Osteocyte (in vitro differentiated cells): ENCODE measurements around the gene SPNS1. TPM values are rescaled to one million over a fixed set of nuclear protein-coding genes. Genes with fewer than 3 reads are reported as not detected.
"Not testable (repeated sequence)": the region's sequence is repeated elsewhere in the genome, so short reads cannot be mapped to it uniquely, and the experiment has no call there.

Experiments
- DNase-seq: peaks from one replicate; pipeline ENCODE4 v3.0.0; 2021; ENCODE audit warnings: mixed read lengths; ENCODE audit not compliant: unreplicated experiment; ENCODE audit errors: extremely low spot score
- H3K27ac Mint-ChIP-seq: one replicate; pipeline ENCODE4 v1.8.0; 2021; ENCODE audit warnings: mild to moderate bottlenecking, mixed read lengths; ENCODE audit not compliant: unreplicated experiment
- H3K27me3 Mint-ChIP-seq: one replicate; pipeline ENCODE4 v1.8.0; 2021; ENCODE audit warnings: mixed read lengths; ENCODE audit not compliant: unreplicated experiment
- H3K36me3 Mint-ChIP-seq: one replicate; pipeline ENCODE4 v1.8.0; 2021; ENCODE audit warnings: mixed read lengths; ENCODE audit not compliant: unreplicated experiment
- H3K4me1 Mint-ChIP-seq: one replicate; pipeline ENCODE4 v1.8.0; 2021; ENCODE audit warnings: mixed read lengths; ENCODE audit not compliant: unreplicated experiment
- H3K4me3 Mint-ChIP-seq: one replicate; pipeline ENCODE4 v1.8.0; 2021; ENCODE audit warnings: mild to moderate bottlenecking, moderate library complexity, mixed read lengths; ENCODE audit not compliant: unreplicated experiment
- H3K9me3 Mint-ChIP-seq: one replicate; pipeline ENCODE4 v1.8.0; 2021; ENCODE audit warnings: mixed read lengths; ENCODE audit not compliant: unreplicated experiment
- CTCF ChIP-seq: fragments of 200-600 bp; sonication (generic); IDR thresholded peaks from 2 replicates; pipeline ENCODE4 v1.5.0; 2021; ENCODE audit warnings: antibody characterized with exemption, mild to moderate bottlenecking, moderate library complexity
- long read RNA-seq: library from polyadenylated mRNA; unstranded; transcript quantifications from one replicate; pipeline ENCODE4 v2.0.0, GENCODE V29; 2021
- total RNA-seq: library from RNA; stranded (reverse); gene quantifications from 2 replicates; pipeline ENCODE4 v1.2.1, GENCODE V29; 2021

SPNS1 gene
- total RNA-seq, result 89.5 and 96.6 TPM in 2 replicates
- long read RNA-seq, partial matches to known transcripts, result 6 of 17 reads
- long read RNA-seq, other reads (novel, unspliced or antisense), result 9 of 17 reads

GRCh38 chr16:28974437-28975157 is at the start of gene SPNS1:
Gene SPNS1, plus strand, starts transcription at chr16:28974778. Its CDS starts 374 bp downstream, at chr16:28975152.
- H3K4me3 Mint-ChIP-seq, result peak within 1 kb of the TSS; percentile 97
- peak within 1 kb of the TSS; percentile 99 for H3K27ac Mint-ChIP-seq
- no peak for TF ChIP-seq CTCF
- DNase-seq, result peak; percentile 99
- peaks cover 11% of the 10 kb centered on the region for H3K36me3 Mint-ChIP-seq
- H3K4me1 Mint-ChIP-seq, result peaks cover 22% of the 10 kb centered on the region
- H3K27me3 Mint-ChIP-seq, result no peaks in the 10 kb centered on the region
- H3K9me3 Mint-ChIP-seq, result no peaks in the 10 kb centered on the region

- Mint-ChIP-seq H3K9me3 (no peaks in the 10 kb centered on the region), H3K4me3 (peak overlapping the region; percentile 93), H3K27me3 (no peaks in the 10 kb centered on the region), H3K4me1 (peaks cover 10% of the 10 kb centered on the region), H3K36me3 (no peaks in the 10 kb centered on the region), H3K27ac (peak overlapping the region; percentile 96)
- no peak for TF ChIP-seq CTCF
- DNase-seq, result no peak
Observed at GRCh38 chr16:28925386-28926228, 49.0 kb upstream of the SPNS1 start.

- H3K36me3 Mint-ChIP-seq, H3K4me1 Mint-ChIP-seq, H3K9me3 Mint-ChIP-seq, H3K27me3 Mint-ChIP-seq, DNase-seq: not testable (repeated sequence)
- Mint-ChIP-seq H3K4me3 (peak overlapping the region; percentile 93), H3K27ac (peak overlapping the region; percentile 96)
Observed at GRCh38 chr16:28926284-28926683, 48.3 kb upstream of the SPNS1 start.

- Mint-ChIP-seq H3K4me1 (peaks cover 10% of the 10 kb centered on the region), H3K27ac (no peak overlapping the region), H3K36me3 (no peaks in the 10 kb centered on the region), H3K9me3 (no peaks in the 10 kb centered on the region), H3K27me3 (no peaks in the 10 kb centered on the region), H3K4me3 (no peak overlapping the region)
- TF ChIP-seq CTCF, result no peak
- no peak for DNase-seq
Observed at GRCh38 chr16:28927815-28928214, 46.8 kb upstream of the SPNS1 start.

GRCh38 chr16:28930203-28930602 is 44.4 kb upstream of the SPNS1 start:
- Mint-ChIP-seq H3K27me3 (no peaks in the 10 kb centered on the region), H3K36me3 (no peaks in the 10 kb centered on the region), H3K27ac (no peak overlapping the region), H3K9me3 (no peaks in the 10 kb centered on the region), H3K4me1 (peaks cover 5% of the 10 kb centered on the region), H3K4me3 (no peak overlapping the region)
- DNase-seq, result no peak
- TF ChIP-seq CTCF, result no peak
